Panc1 (cell line): Measurements from ENCODE around the gene PELI2.

ENCODE experiments used
- CTCF ChIP-seq: fragments of 450-650 bp; IDR thresholded peaks from 2 replicates; pipeline ENCODE4 v1.5.1; 2017; ENCODE audit warnings: mild to moderate bottlenecking
- REST ChIP-seq, 2 experiments: IDR thresholded peaks; 2 replicates each; pipeline ENCODE4 v1.6.1; 2011 to 2012; ENCODE audit warnings: low read depth in 2 of 2, control low read depth in 1 of 2, low read length in 1 of 2, mild to moderate bottlenecking in 1 of 2, moderate library complexity in 1 of 2; ENCODE audit not compliant: insufficient read depth in 1 of 2

- TF ChIP-seq CTCF (no peak), REST (IDR thresholded peaks at IDR 0.05; ENCODE audit: insufficient read depth in 1 of 2, low read depth in 2 of 2, low read length in 1 of 2) (no peak)
Observed at GRCh38 chr14:56270921-56271320, 152.7 kb downstream of the PELI2 start.
